Measurements from ENCODE around the gene CHST11. TPM values are rescaled to one million over a fixed set of nuclear protein-coding genes. Genes with fewer than 3 reads are reported as not detected.

Gene CHST11
- total and polyA plus RNA-seq, 9 donors, result 4.0 to 39.9 (median 20.1) TPM

- intact Hi-C loops (cut with DNase I), result no loop called here
- Histone ChIP-seq H3K36me3 (no peaks in the 10 kb centered on the region), H3K4me1 (ENCODE audit: insufficient read depth) (no peaks in the 10 kb centered on the region), H3K27me3 (no peaks in the 10 kb centered on the region), H3K4me3 (no peak overlapping the region), H3K9me3 (no peaks in the 10 kb centered on the region), H3K27ac (no peak overlapping the region)
- 95 to 97% (median 96%) methylated on average over 12 of the region's 12 CpGs for WGBS, 3 donors
- no peak for DNase-seq
- TF ChIP-seq CTCF (IDR thresholded peaks at IDR 0.05), result no peak
- TF ChIP-seq EP300 (IDR thresholded peaks at IDR 0.05), result no peak
- no peak for TF ChIP-seq POLR2A (IDR thresholded peaks at IDR 0.05)
These were observed 118.9 kb downstream of the CHST11 start for GRCh38 chr12:104575442-104576186.

GRCh38 chr12:104576187-104576778 is 119.5 kb downstream of the CHST11 start:
- no peaks in the 10 kb centered on the region for H3K36me3 ChIP-seq
- no peaks in the 10 kb centered on the region for H3K9me3 ChIP-seq
- no peak for DNase-seq
- no peaks in the 10 kb centered on the region for H3K27me3 ChIP-seq
- WGBS, 3 donors, result 94 to 98% (median 98%) methylated on average over 6 of the region's 6 CpGs
- H3K4me3 ChIP-seq, result no peak overlapping the region
- no peak overlapping the region for H3K27ac ChIP-seq
- H3K4me1 ChIP-seq (ENCODE audit: insufficient read depth), result peaks cover 4% of the 10 kb centered on the region
- intact Hi-C loops (cut with DNase I), result no loop called here
- TF ChIP-seq POLR2A (IDR thresholded peaks at IDR 0.05) (no peak), EP300 (IDR thresholded peaks at IDR 0.05) (no peak)

- H3K4me1 ChIP-seq (ENCODE audit: insufficient read depth), result peaks cover 6% of the 10 kb centered on the region
- H3K27me3 ChIP-seq, result no peaks in the 10 kb centered on the region
- H3K36me3 ChIP-seq, result no peaks in the 10 kb centered on the region
- DNase-seq, result no peak
- no peak overlapping the region for H3K4me3 ChIP-seq
- intact Hi-C loops (cut with DNase I), result no loop called here
- H3K27ac ChIP-seq, result no peak overlapping the region
- no peak for TF ChIP-seq CTCF (IDR thresholded peaks at IDR 0.05)
- no peak for TF ChIP-seq POLR2A (IDR thresholded peaks at IDR 0.05)
- no peak for TF ChIP-seq EP300 (IDR thresholded peaks at IDR 0.05)
- WGBS, 3 donors, result 80 to 86% (median 85%) methylated on average over 6 of the region's 6 CpGs
- no peaks in the 10 kb centered on the region for H3K9me3 ChIP-seq
These were observed 120.3 kb downstream of the CHST11 start for GRCh38 chr12:104576980-104577580.

- H3K27me3 ChIP-seq, result no peaks in the 10 kb centered on the region
- DNase-seq, result no peak
- no peak overlapping the region for H3K4me3 ChIP-seq
- no peaks in the 10 kb centered on the region for H3K36me3 ChIP-seq
- TF ChIP-seq CTCF (IDR thresholded peaks at IDR 0.05) (no peak), EP300 (IDR thresholded peaks at IDR 0.05) (no peak), POLR2A (IDR thresholded peaks at IDR 0.05) (no peak)
- H3K4me1 ChIP-seq (ENCODE audit: insufficient read depth), result peaks cover 6% of the 10 kb centered on the region
- no peak overlapping the region for H3K27ac ChIP-seq
- no peaks in the 10 kb centered on the region for H3K9me3 ChIP-seq
- intact Hi-C loops (cut with DNase I), result no loop called here
- WGBS, 3 donors, result 81 to 89% (median 88%) methylated on average over 6 of the region's 6 CpGs
These were observed 120.8 kb downstream of the CHST11 start for GRCh38 chr12:104577581-104577981.

- H3K9me3 ChIP-seq, result no peaks in the 10 kb centered on the region
- H3K27ac ChIP-seq, result no peak overlapping the region
- no peaks in the 10 kb centered on the region for H3K27me3 ChIP-seq
- H3K4me3 ChIP-seq, result no peak overlapping the region
- H3K4me1 ChIP-seq (ENCODE audit: insufficient read depth), result peaks cover 8% of the 10 kb centered on the region
- TF ChIP-seq POLR2A (IDR thresholded peaks at IDR 0.05), result no peak
- no peak for TF ChIP-seq EP300 (IDR thresholded peaks at IDR 0.05)
- no peak for TF ChIP-seq CTCF (IDR thresholded peaks at IDR 0.05)
- WGBS, 3 donors, result 91 to 98% (median 95%) methylated on average over 6 of the region's 6 CpGs
- no peak for DNase-seq
- no peaks in the 10 kb centered on the region for H3K36me3 ChIP-seq
- intact Hi-C loops (cut with DNase I), result no loop called here
These were observed 121.7 kb downstream of the CHST11 start for GRCh38 chr12:104578453-104578852.

All from ovary (tissue), 9 donors.